ENCODE data around the gene ALDH1L1.

DNA sequence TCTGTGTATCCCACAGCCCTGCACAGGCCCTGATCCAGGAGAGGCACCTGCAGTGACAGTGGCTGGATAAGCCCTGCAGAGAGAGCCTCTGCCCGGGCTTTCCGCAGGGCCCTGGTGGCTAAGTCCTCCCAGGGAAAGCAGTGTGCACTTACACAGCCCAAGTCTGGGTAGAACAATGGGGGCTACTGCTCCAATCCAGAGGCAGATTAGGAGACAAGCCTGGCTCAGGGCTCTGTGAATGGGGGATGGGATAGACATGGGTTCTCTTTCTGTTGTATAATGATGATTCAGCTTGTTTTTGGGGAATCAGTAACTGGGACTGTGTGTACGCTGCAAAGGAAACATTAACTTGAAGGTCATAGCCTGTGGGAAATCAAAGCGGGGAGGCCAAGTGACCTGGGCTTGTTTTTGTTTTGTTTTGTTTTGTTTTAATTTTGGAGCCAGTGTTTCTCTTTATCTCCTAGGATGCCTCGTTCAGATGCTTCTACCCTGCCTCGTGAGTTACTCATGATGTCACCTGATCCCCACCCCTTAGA is 4.1 kb upstream of the ALDH1L1 start:
- no peak for TF ChIP-seq FOXP2 (optimal IDR thresholded peaks at IDR 0.05; ENCODE audit: borderline replicate concordance, extremely low read depth, extremely low read length, insufficient read depth)
- TF ChIP-seq, protein P1, sequence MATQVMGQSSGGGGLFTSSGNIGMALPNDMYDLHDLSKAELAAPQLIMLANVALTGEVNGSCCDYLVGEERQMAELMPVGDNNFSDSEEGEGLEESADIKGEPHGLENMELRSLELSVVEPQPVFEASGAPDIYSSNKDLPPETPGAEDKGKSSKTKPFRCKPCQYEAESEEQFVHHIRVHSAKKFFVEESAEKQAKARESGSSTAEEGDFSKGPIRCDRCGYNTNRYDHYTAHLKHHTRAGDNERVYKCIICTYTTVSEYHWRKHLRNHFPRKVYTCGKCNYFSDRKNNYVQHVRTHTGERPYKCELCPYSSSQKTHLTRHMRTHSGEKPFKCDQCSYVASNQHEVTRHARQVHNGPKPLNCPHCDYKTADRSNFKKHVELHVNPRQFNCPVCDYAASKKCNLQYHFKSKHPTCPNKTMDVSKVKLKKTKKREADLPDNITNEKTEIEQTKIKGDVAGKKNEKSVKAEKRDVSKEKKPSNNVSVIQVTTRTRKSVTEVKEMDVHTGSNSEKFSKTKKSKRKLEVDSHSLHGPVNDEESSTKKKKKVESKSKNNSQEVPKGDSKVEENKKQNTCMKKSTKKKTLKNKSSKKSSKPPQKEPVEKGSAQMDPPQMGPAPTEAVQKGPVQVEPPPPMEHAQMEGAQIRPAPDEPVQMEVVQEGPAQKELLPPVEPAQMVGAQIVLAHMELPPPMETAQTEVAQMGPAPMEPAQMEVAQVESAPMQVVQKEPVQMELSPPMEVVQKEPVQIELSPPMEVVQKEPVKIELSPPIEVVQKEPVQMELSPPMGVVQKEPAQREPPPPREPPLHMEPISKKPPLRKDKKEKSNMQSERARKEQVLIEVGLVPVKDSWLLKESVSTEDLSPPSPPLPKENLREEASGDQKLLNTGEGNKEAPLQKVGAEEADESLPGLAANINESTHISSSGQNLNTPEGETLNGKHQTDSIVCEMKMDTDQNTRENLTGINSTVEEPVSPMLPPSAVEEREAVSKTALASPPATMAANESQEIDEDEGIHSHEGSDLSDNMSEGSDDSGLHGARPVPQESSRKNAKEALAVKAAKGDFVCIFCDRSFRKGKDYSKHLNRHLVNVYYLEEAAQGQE (IDR thresholded peaks at IDR 0.05; ENCODE audit: insufficient read depth in 1 of 2, low read depth in 2 of 2, low read length in 2 of 2) = no peak
- TF ChIP-seq POLR2AphosphoS5 (IDR thresholded peaks at IDR 0.05; ENCODE audit: low read depth, low read length) = no peak
- TF ChIP-seq TAF1 (IDR thresholded peaks at IDR 0.05; ENCODE audit: borderline replicate concordance, insufficient read depth, low read length) = no peak
- TF ChIP-seq SIN3A (IDR thresholded peaks at IDR 0.05; ENCODE audit: borderline replicate concordance, insufficient read depth, low read length) = no peak

All from PFSK-1 (cell line).